Measurements from ENCODE around the gene RRP9.

The RRP9 gene

DNA sequence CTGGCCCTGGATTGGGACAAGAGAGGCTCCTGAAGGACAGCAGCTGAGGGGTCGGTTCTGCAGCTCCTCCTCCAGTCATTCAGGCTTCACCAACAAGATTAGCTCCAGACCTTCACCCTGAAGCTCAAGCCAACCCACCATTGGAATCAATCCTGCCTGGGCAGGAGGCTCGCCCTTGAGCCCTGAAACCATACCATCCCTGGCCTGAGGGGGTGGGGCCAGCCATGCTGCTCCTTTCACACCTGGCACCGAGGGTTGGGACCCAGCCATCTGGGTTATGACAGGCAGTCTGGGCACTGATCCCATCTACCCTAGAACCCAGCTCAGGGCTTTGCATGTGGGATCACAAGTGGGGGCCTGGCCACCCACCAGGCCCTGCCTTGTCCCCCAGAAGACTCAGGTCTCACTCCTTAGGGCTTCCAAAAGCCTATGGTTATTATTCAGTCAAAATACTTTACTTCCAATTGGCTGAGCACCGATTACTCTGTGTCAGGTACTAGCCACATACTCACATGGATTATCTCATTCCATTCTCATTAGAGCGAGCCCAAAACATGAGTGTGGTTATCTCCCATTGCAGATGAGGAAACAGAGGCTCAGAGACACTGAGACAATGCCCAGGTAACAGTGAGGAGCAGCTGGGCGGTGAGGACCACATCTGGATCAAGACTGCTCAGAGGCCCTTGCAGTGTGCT lies 29.0 kb upstream of the RRP9 start:
- DNase-seq: no peak

DNA sequence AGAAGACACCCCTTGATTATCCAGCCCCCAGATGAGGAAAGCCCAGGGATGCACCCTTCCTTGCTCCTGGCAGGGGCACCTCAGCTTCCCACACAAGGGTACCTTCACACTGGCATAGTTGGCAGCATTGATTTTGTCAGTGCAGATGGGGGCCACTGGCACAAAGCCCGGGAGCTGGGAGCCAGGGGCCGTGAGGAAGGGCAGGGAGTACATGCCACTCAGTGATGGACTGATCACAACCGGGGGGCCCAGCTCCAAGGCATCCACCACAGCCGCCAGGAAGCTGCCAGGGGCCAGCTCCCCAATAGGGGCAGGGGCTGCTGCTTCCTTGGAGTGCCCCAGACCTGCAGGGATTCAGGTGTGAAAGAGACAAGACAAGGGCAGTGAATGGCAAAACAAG lies 28.1 kb upstream of the RRP9 start:
- DNase-seq: no peak

DNA sequence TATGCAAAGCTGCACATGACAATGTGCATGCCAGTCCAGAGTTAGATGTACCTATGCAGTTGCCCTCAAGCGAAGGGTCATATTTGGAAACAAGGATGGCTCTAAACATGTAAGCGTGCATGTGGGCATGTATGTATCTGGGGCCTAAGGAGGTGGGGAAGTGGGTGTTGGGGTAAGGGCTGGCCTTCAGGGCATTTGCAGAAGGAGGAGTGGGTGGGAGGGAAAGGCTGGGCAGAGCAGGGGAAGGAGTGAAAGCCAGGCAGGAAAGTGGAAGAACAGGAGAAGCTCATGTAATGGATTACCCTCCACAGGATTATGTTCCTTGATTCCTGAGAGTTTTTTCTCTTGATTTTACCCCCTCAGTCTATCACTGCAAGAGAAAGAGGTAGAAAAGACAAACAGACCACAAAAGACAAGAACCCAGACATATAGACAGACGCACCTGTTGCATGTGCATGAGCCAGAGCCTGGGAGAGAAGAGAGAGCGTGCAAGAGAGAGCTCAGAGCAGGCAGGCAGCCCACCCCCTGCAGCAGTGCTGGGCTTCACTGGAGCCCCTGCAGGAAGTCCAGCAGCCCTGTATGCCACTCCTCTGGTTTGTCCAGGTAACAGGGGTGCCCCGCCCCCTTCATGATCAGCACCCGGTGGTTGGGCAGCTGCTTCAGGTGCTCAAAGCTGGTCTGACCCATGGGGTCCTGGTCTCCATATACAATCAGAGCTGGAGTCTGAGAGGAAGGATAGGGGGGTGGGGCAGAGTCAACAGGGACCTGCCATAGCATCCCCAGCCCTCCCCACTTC lies 27.4 kb upstream of the RRP9 start:
- DNase-seq: no peak

DNA sequence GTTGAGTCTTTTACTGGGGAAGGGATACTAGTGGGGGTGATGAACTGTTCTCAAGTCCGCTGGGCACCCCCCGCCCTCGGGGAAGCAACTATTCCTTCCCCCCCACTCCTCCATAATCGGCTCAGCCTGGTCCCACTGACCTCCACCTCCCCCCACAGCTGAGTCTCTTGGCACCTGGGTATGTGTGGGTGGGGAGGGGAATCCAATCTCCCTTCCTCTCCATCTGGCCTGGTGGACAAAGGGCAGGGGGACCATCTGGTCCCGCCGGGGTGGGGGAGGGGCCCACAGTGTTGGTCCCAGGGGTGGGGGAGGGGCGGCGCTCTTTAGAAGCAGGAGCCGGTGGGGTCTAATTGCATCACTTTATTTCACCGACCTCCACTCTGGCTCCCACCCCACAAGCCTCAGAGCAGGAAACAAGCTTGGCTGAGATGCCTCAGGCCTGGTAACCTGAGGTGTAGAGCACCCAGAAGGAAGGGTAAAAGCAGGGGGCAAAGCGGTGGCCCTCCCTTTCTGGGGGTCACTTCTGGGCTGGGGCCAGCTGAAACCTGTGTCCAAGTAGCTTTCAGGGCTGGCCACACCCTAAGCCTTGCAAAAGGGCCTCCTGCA lies 26.6 kb upstream of the RRP9 start:
- DNase-seq: no peak

DNA sequence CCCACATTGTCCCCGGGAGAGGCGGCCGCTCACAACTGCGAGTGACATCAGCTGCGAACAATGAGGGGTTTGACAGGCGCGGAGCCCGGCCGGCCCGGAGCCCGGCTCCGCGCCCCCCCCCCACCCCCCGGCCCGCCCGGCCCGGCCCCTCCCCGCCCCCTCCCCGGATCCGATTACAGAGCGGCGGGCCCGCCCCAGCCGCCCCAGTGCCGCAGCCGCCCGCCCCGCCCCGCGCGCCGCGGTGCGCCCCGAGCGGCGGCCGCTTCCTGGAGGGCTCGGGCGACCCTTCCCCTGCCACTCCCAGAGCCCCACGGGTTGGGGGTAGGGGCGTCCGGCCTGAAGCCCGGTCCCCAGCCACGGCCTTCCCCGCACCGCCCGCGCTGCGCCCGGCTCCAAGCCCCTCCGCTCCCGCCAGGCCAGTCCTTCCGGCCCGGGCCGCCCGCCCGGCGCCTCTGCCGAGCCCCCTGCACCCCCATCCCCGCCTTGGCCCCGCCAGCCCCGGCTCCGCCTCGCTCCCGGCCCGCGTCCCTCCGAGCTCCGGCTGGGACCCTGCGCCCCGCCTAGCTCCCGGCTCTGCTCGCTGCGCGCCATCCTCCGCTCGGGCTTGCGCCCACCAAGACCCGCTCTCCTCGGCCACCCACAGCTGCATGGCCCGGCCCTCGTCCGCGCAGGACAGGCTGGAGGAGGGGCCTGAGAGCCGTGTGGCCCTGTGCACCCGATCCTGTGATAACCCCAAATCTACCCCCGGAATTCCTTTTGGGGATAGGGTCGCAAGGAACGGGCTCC lies 25.9 kb upstream of the RRP9 start, which contains the start of gene PCBP4:
TSS of gene PCBP4 (minus strand) at position 71 of the 786 bp plus-strand sequence. CDS start 6,214 bp downstream, outside the sequence.
- peak; percentile 46 for DNase-seq

DNA sequence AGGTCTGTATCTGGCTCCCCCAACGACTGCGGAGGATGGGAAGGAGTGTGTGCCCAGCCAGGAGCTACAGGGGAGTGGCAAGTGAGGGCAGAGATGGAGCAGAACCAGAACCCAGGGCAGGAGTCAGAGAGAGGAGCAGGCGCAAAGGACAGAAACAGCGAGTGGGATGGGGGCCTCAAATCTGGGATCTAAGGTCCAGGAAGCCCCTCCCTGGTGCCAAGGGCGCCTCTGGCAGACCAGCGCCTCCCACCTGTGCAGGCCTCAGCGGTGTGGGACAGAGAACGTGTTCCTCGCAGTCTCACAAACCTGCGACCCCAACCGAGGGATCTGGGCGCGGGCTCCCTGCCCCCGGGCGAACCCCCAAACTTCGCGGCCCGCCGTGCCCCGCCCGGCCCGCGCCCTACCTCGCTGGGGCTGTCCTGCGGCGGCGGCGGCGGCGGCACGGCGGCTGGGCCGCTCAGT lies 25.2 kb upstream of the RRP9 start:
- DNase-seq: no peak

DNA sequence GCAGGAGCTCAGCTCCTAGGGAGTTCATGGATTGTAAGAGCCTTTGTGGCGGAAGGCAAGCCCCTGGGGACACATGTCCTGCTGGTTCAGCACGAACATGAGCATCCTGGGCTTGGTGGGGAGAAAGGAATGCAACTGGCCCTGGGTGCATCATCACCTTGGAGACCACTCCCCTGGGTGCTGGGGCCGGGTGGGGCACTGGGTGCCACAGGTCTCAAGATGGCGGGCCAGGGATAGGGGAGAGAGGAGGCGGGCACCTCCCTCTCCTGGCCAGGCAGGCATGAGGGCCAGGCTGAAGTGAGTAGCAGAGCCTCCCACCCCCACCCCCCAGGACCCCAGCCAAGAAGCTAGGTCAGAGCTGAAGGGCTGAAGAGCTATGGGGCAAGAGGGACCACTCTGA lies 24.8 kb upstream of the RRP9 start:
- no peak for DNase-seq

DNA sequence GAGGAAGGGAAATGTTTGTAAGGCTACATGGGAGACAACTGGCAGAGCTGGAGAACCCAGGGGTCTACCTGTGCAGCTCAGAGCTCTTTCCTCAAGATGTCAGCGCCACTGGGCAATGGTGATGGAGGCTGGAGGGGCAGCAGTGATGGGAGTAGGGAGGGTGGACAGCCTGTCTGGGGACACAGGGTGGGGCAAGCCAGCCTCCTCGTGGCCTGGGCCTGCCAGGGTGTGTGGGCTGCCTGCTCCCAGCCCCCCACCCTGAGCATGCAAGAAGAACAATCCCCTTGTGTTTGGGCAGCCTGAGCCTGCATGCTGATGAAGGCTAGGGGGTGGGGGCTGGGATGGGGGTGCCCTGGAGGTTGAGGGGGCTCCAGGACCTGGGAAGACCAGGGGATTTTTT lies 24.3 kb upstream of the RRP9 start:
- DNase-seq: no peak

DNA sequence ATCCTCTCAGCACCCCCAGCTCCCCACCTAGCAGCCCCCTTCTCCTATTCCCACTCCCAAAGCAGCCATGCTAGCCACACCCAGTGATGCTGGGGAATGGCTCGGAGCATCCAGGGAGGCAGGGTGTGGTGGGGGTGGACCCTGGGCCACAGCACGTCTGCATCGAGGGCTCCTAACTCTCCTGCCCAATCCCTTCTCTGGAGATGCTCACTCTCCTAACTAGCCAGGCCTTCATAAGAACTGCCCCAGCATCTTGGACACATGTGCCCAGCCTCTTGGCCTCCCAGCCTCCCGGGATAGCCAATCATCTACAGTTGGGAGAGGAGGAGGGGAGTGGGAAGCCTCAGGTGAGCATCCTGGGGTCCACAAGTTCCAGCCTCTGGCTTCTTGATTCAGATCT lies 22.8 kb upstream of the RRP9 start:
- DNase-seq: no peak

DNA sequence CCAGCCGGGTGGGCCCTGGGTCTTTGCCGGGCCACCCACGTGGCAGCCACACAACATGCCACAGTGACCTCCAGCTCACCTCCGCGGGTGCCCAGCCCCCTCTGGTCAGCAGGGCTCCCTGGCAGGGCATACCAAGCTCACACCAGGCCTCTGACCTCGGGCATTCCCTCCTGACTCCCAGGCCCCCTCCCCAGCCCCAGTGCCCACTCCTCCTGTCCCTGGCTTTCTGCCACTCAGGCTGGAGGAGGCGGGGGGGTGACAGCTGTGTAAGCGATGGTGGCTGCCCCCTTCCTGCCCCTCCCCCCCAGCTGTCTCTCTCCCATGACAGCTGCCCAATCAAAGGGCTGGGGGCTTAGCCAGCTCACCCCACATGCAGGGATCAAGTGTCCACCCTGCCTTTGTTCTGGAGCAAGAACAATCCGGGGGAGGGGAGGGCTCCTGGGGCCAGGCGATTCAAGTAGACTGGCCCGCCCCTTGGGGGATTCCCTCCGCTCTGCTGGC lies 22.3 kb upstream of the RRP9 start:
- no peak for DNase-seq

DNA sequence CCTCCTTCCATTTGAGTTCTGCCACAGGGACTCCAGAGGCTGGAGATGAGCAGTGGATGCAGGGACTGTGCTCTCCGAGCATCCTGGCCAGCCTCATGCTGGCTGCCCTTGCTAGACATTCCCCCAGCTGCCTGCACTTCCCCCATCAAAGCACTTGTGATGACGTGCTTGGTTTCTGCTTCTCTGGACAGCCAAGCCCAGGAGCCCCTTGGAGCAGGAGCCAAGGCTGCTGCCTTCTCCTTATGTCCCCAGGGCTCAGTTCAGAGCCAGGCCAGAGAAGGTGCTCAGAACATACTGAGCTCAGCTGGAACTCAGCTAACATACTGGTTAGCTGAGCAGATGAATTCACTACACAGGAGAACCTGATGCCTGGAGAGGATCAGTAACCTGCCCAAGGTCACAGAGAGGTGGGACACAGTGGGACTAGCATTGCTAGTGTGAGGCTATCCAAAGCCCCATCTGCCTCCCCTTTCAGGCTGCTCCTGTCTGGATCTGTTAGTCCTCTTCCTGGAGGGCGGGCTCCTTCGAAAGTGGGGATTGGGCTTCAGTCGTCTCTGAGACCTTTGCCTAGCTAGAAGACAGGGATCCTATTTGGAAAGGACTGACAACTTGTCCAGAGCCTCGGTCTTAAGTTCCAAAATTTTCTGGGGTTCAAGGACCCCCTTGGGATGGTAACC lies 21.3 kb upstream of the RRP9 start:
- no peak for DNase-seq

DNA sequence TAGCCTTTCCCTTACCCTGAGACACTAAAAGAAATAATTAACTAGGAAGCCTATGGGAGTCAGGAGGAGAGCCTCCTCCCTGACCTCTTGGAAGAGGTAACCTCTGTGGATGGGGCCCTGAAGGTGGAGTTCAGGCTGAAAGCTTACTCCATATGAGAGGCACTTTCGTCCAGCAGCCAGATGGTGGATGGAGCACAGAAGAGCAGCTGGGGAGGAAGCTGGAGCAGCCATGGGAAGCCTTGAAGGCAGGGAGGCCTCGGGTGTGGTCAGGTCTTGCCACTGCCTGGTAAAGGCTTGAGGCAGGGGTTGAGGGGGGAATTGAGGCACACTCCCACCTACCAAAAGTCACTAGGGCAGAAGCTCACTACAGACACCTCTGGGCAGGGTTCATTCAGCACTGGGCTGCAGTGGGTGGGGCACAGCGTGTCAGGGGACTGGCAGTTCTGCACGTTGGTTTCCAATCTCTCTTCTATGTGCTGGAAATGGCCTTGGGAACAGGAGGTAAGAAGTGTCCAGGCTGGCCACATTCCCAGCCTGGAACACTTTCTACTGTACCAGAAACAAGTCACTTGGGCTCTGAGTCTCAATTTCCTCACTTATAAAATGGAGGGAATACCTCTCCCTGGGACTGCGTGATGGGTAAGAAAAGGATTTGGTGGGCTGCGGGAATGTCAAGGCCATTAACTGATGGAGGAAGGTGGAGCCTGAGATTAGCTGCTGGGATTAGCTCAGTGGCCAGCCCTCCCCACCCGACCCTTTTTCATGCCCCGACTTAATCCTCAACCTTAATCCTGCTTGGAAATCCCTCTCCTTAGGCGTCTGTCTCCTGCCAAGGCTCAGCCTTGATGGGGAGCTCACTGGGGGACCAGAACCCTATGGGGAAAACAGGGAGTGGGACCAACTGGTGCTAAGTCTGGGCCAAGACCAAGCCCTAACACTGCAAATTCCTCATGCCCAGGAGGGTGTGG lies 20.2 kb upstream of the RRP9 start:
- DNase-seq: no peak

DNA sequence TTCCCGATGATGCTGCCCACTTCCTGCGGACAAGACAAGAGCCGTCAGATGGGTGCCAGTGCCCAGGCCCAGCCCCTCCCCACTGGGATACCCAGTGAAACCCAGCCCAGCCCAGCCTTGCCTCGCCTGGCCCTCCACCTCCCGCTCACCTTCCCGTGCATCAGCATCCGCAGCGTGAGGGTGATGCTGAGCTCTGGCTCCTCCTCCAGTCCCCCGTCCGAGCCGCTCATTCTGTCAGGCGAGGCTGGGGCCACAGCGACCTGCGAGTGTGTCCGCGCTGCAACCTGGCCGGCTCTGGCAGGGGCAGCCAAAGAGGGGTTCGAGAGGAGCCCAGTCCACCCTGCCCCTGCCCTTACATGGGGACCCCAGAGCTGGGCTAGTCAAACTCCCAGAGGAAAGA lies 19.3 kb upstream of the RRP9 start:
- DNase-seq: no peak

DNA sequence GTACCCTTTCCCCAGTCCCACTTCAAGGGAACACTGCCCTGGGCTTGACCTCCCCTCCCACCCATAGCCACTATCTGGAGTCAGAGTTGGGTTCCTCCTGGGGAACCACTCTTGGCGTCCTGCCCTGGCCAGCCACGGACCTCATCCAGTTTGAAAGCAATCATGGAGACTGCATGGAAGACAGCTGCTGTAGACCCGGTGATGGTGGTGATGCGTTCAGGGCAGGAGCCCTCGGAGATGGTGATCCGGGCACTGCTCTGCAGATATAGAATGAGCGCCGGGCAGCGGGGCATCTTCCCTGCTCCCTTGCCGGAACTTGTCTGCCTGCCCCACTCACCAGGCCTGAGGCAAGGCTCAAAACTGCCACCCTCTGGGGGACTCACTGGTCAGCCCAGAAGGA lies 18.7 kb upstream of the RRP9 start:
- DNase-seq: no peak

DNA sequence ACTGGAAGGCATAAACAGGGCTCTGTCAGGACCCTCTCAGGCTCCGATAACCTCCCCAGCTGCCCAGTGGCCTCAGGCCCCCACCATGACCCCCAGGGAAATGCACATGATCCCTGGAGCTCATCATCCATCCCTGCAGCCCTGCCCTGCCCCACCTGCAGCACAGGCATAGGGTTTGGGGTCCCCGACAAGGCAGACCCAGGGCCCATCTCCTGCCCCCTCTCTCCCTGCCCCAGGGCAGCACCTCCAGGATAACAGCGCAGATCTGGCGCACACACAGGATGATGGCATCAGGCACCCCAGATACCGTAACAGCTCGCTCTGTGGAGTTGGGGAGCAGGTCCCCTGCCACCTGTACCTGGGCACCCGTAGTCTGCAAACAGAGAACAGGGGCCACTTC lies 17.9 kb upstream of the RRP9 start:
- no peak for DNase-seq

DNA sequence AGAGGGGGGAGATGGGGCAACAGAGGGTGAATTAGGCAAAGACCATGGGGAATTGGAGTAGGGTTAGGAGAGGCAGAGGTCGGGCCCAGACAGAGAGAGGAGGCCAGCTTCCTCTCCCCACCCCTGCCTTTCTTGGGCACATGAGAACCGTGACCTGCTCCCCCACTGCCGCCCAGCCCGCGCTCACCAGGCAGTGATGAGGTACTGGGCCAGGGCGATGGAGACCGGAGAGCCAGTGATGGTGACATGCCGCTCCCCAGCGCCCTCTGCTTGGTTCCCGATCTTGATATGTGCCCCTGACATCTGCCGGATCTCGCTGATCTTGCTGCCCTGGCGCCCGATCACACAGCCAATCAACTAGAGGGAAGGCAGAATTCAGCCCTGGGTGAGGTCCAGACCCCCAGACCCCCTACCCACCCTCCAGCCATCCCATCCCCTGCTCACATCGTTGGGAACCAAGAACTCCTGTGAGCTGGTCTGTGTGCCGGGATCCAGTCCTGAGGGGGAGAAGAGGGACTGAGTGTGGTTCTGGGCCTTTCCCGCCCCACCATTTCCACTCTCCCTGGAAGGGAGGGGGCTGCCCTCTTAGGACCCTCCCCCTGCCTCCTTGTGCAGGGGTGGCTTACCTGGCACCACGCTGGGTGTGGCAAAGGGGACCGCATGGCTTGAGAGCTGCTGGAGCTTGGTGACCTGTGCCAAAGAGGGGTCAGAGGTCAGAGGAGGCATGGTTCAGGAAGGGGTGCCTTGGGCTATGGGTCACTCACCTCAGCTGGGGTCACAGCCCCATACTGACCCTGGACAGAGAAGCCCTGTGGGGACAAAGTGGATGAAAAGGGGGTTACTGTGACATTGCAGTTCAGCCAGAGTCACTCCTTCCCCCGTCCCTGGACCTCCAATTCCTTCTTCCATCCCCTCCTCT lies 17.2 kb upstream of the RRP9 start:
- DNase-seq: no peak

DNA sequence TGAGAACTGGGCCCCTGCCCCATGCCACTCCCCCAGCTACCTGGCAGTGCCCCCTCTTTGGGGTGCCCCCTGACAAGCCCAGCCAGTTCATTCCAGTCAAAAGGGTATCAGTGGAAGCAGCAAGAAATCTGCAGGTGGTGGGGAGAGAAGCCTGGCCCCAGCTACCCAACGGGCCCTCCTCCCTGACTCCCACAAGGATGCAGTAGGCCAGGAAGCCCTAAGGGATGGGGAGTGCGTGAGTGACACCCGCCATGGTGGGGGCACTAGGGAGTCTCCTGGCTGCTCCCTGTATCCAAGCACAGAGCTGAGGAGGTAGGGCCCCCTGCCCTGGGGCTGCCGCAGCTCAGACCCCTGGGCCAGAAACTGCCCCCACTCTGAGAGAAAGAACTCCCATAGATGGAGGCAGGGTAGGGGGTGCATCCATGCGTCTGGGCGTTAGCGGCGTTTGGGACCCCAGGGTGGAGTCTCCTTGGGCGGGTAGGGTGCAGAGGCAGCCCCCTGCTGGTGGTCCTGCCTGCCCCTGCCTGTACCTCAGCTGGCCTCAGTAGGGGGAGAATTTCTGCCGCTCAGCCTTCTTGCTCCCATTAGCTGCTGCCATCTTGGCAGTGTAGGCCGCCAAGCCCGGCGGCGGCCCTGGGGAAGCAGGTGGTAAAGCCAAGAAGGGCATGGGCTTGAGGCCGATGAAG lies 16.0 kb upstream of the RRP9 start:
- no peak for DNase-seq

DNA sequence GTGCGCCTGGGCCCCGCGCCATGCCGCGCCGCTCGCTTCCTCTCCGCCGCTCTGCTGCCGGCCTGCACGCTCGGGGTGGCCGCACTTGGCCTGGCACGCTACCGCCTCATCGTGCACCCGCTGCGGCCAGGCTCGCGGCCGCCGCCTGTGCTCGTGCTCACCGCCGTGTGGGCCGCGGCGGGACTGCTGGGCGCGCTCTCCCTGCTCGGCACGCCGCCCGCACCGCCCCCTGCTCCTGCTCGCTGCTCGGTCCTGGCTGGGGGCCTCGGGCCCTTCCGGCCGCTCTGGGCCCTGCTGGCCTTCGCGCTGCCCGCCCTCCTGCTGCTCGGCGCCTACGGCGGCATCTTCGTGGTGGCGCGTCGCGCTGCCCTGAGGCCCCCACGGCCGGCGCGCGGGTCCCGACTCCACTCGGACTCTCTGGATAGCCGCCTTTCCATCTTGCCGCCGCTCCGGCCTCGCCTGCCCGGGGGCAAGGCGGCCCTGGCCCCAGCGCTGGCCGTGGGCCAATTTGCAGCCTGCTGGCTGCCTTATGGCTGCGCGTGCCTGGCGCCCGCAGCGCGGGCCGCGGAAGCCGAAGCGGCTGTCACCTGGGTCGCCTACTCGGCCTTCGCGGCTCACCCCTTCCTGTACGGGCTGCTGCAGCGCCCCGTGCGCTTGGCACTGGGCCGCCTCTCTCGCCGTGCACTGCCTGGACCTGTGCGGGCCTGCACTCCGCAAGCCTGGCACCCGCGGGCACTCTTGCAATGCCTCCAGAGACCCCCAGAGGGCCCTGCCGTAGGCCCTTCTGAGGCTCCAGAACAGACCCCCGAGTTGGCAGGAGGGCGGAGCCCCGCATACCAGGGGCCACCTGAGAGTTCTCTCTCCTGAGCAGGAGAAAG lies 14.4 kb upstream of the RRP9 start:
- DNase-seq: peak; percentile 57
